ENCODE data around the gene BAZ1B. TPM values are rescaled to one million over a fixed set of nuclear protein-coding genes. Genes with fewer than 3 reads are reported as not detected.
"Not testable (repeated sequence)": the region's sequence is repeated elsewhere in the genome, so short reads cannot be mapped to it uniquely, and the experiment has no call there.

BAZ1B gene
- total RNA-seq, 2 experiments from 2014 or later: 90.5 to 93.0 TPM

DNA sequence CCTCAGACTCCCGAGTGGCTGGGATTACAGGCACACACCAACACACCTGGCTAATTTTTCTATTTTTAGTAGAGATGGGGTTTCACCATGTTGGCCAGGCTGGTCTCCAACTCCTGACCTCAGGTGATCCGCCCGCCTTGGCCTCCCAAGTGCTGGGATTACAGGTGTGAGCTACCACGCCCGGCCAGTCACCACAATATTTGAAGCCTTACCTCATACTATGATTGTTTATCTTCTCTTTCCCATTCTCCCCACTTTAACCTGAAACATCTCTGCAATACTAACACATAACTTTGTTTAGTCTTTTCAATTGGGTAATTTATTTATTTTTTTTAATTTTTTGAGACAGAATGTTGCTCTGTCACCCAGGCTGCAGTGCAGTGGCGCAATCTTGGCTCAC lies 55.0 kb downstream of the BAZ1B start:
- H3K4me1 Mint-ChIP-seq; H3K9me3 Mint-ChIP-seq; H3K27me3 Mint-ChIP-seq; DNase-seq; POLR2A ChIA-PET; H3K27ac Mint-ChIP-seq; ATAC-seq (ENCODE audit: low read depth); H3K4me3 Mint-ChIP-seq: not testable (repeated sequence)
- peaks cover 30% of the 10 kb centered on the region for H3K36me3 Mint-ChIP-seq

GRCh38 chr7:73466112-73466511 lies 56.0 kb downstream of the BAZ1B start:
- no peak overlapping the region for H3K27ac Mint-ChIP-seq
- peaks cover 30% of the 10 kb centered on the region for H3K36me3 Mint-ChIP-seq
- POLR2A ChIA-PET: no interaction called here
- no peaks in the 10 kb centered on the region for H3K9me3 Mint-ChIP-seq
- DNase-seq (no peak), ATAC-seq (ENCODE audit: low read depth) (no peak)
- peaks cover 2% of the 10 kb centered on the region for H3K4me1 Mint-ChIP-seq
- no peaks in the 10 kb centered on the region for H3K27me3 Mint-ChIP-seq
- H3K4me3 Mint-ChIP-seq: no peak overlapping the region

DNA sequence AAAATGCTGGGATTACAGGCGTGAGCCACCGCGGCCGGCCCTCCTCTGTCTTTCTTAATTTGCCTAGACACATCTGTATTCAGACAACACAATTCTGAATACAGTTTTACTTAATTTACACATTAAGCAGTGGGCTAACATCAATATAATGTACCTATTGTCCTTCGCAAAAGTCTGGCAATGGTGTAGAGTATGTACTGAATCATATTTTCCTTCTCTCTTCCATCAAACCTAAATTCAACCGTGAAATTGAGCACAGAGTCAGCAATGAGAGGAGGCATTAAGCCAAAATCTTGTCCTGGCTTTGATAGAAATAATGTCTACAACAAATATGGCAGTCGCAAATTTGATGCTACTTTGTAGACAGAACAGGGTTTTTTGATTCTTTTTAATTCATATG lies 58.1 kb downstream of the BAZ1B start:
- H3K4me1 Mint-ChIP-seq: peaks cover 4% of the 10 kb centered on the region
- ATAC-seq (ENCODE audit: low read depth) (no peak), DNase-seq (no peak)
- POLR2A ChIA-PET: no interaction called here
- peaks cover 1% of the 10 kb centered on the region for H3K9me3 Mint-ChIP-seq
- peaks cover 36% of the 10 kb centered on the region for H3K36me3 Mint-ChIP-seq
- H3K27me3 Mint-ChIP-seq: no peaks in the 10 kb centered on the region
- no peak overlapping the region for H3K4me3 Mint-ChIP-seq
- H3K27ac Mint-ChIP-seq: no peak overlapping the region

DNA sequence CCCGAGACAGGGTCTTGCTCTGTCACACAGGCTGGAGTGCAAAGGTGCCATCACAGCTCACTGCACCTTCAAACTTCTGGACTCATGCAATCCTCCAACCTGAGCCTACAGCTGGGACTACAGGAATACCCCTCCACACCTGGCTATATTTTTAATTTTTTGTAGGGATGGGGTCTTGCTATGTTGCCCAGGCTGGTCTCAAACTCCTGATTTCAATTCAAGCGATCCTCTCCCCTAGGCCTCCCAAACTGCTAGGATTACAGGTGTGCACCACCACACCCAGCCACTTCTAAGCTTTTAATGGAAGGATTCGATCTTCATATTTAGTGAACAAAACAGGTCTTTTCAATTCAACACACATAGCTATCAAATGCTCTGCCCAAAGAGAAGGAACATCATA lies 58.8 kb downstream of the BAZ1B start:
- Mint-ChIP-seq H3K27me3 (no peaks in the 10 kb centered on the region), H3K9me3 (peaks cover 1% of the 10 kb centered on the region), H3K4me3 (no peak overlapping the region), H3K27ac (no peak overlapping the region), H3K36me3 (peaks cover 34% of the 10 kb centered on the region), H3K4me1 (peaks cover 4% of the 10 kb centered on the region)
- POLR2A ChIA-PET: interaction anchor here (0.6 to 0.7 kb wide), 2 partner anchors 64 to 106 kb away, joined by 3 read pairs; no protein-coding TSS in a partner anchor
- DNase-seq: no peak
- no peak for ATAC-seq (ENCODE audit: low read depth)

GRCh38 chr7:73461782-73462285 lies 60.3 kb downstream of the BAZ1B start:
- DNase-seq (no peak), ATAC-seq (ENCODE audit: low read depth) (no peak)
- Mint-ChIP-seq H3K4me3 (no peak overlapping the region), H3K27me3 (no peaks in the 10 kb centered on the region), H3K9me3 (peaks cover 1% of the 10 kb centered on the region), H3K36me3 (peaks cover 44% of the 10 kb centered on the region), H3K4me1 (peaks cover 6% of the 10 kb centered on the region), H3K27ac (no peak overlapping the region)
- POLR2A ChIA-PET: no interaction called here

- Mint-ChIP-seq H3K4me1 (peaks cover 29% of the 10 kb centered on the region), H3K27ac (no peak overlapping the region), H3K27me3 (no peaks in the 10 kb centered on the region), H3K9me3 (peaks cover under 1% of the 10 kb centered on the region), H3K4me3 (no peak overlapping the region), H3K36me3 (peaks cover 43% of the 10 kb centered on the region)
- ATAC-seq (ENCODE audit: low read depth): no peak
- POLR2A ChIA-PET: no interaction called here
- DNase-seq: no peak
Measured at GRCh38 chr7:73454424-73454823, 67.7 kb downstream of the BAZ1B start.

DNA sequence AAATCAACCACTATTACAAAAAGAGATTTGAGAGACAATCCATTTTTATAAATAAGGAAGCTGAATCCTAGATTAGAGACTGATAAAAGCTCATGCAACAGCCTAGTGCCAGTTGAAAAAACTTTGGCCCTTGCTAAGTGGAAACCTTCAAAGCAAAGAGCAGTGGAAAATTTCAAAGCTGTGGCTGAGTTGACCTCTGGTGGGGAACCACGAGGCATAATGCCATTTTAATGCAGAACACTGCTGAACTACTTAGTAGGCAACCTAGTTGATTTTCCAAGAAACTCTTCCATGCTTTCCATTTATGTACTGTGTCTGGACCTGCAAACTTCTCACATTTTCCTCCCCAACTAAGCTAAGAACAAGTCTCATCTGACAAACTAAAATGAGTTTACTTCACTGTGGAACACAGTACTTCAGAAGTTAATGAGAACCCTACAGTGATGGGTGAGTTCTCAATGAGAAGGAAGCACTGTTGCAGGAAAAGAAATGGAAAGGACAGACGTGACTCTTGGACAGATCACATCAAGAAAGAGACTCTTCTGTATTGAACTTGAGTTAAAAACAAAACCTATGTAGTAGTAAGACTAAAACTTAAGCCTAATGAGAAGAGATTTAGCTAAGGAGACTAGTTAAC lies 69.0 kb downstream of the BAZ1B start:
- ATAC-seq (ENCODE audit: low read depth): no peak

GRCh38 chr7:73451780-73452398 lies 70.2 kb downstream of the BAZ1B start:
- DNase-seq: no peak
- no peaks in the 10 kb centered on the region for H3K9me3 Mint-ChIP-seq
- POLR2A ChIA-PET: no interaction called here
- ATAC-seq (ENCODE audit: low read depth): no peak
- peaks cover 43% of the 10 kb centered on the region for H3K36me3 Mint-ChIP-seq
- H3K4me3 Mint-ChIP-seq: no peak overlapping the region
- no peaks in the 10 kb centered on the region for H3K27me3 Mint-ChIP-seq
- H3K27ac Mint-ChIP-seq: peak overlapping the region; percentile 47
- peaks cover 32% of the 10 kb centered on the region for H3K4me1 Mint-ChIP-seq

More for the DNA sequence above, 69.0 kb downstream of the BAZ1B start:
- H3K4me1 Mint-ChIP-seq: peaks cover 33% of the 10 kb centered on the region
- no peak overlapping the region for H3K4me3 Mint-ChIP-seq
- H3K27me3 Mint-ChIP-seq: no peaks in the 10 kb centered on the region
- H3K36me3 Mint-ChIP-seq: peaks cover 46% of the 10 kb centered on the region
- POLR2A ChIA-PET: no interaction called here
- no peaks in the 10 kb centered on the region for H3K9me3 Mint-ChIP-seq
- peak overlapping the region; percentile 14 for H3K27ac Mint-ChIP-seq
- DNase-seq: no peak

- no peak for ATAC-seq (ENCODE audit: low read depth)
- POLR2A ChIA-PET: no interaction called here
- Mint-ChIP-seq H3K4me1 (peaks cover 22% of the 10 kb centered on the region), H3K4me3 (no peak overlapping the region), H3K27ac (peak overlapping the region; percentile 23), H3K27me3 (no peaks in the 10 kb centered on the region), H3K9me3 (no peaks in the 10 kb centered on the region), H3K36me3 (peaks cover 43% of the 10 kb centered on the region)
- no peak for DNase-seq
Measured at GRCh38 chr7:73449422-73449821, 72.7 kb downstream of the BAZ1B start.

DNA sequence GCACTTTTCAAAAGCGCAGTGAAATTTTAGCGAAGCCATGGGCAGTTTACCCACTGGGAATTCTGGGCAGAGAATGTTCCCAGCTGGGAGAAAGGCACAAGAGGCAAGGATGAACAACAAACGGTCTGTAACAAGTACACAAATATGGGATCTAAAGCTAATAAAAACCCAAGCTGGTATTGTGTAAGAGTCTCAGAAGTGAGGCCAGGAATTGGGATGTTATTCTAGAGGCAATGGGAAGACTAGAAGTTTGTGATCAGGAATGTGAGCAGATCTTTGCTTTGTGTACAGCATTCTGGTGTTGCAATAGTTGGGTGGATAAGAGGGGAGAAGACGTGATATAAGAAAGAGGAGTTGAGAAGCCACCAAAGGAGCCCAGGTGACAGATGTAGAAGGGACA lies 73.5 kb downstream of the BAZ1B start:
- no peaks in the 10 kb centered on the region for H3K9me3 Mint-ChIP-seq
- POLR2A ChIA-PET: no interaction called here
- H3K36me3 Mint-ChIP-seq: peaks cover 43% of the 10 kb centered on the region
- H3K27me3 Mint-ChIP-seq: no peaks in the 10 kb centered on the region
- ATAC-seq (ENCODE audit: low read depth) (no peak), DNase-seq (no peak)
- no peak overlapping the region for H3K4me3 Mint-ChIP-seq
- H3K4me1 Mint-ChIP-seq: peaks cover 20% of the 10 kb centered on the region
- peak overlapping the region; percentile 54 for H3K27ac Mint-ChIP-seq

DNA sequence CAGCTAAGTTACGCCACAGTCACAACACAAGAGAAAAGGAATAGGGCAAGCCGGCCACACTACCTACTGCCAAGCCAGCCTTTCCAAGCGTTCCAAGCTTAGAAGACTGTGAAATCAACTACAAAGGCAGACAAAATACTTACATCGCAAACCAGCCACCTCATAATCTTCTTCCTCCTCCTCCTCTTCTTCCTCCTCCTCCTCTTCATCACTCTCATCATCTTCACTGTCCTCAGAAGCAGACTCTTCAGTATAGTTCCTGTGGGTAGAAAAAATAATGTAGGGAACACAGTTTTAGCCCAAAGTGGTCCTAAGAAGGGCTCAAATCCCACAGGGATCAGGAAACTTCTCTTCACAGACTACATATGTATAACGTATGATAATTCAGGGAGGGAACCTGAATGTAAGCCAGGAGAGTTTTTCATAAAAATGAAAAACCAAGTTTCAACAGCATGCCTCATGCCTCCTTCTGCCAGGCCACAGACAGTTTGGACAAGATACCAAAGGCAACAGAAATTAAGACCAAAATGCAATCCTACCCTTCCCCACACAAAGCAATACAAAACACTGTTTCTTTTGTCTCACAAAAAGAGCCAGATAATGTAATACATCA lies 74.9 kb downstream of the BAZ1B start:
- H3K9me3 Mint-ChIP-seq: no peaks in the 10 kb centered on the region
- no peak overlapping the region for H3K4me3 Mint-ChIP-seq
- POLR2A ChIA-PET: no interaction called here
- peaks cover 17% of the 10 kb centered on the region for H3K4me1 Mint-ChIP-seq
- DNase-seq: no peak
- H3K27me3 Mint-ChIP-seq: no peaks in the 10 kb centered on the region
- no peak for ATAC-seq (ENCODE audit: low read depth)
- H3K27ac Mint-ChIP-seq: no peak overlapping the region
- peaks cover 50% of the 10 kb centered on the region for H3K36me3 Mint-ChIP-seq

- no peaks in the 10 kb centered on the region for H3K9me3 Mint-ChIP-seq
- DNase-seq (no peak), ATAC-seq (ENCODE audit: low read depth) (no peak)
- H3K36me3 Mint-ChIP-seq: peaks cover 52% of the 10 kb centered on the region
- POLR2A ChIA-PET: no interaction called here
- H3K4me3 Mint-ChIP-seq: no peak overlapping the region
- peaks cover 16% of the 10 kb centered on the region for H3K4me1 Mint-ChIP-seq
- no peaks in the 10 kb centered on the region for H3K27me3 Mint-ChIP-seq
- H3K27ac Mint-ChIP-seq: no peak overlapping the region
Measured at GRCh38 chr7:73446682-73447081, 75.4 kb downstream of the BAZ1B start.

DNA sequence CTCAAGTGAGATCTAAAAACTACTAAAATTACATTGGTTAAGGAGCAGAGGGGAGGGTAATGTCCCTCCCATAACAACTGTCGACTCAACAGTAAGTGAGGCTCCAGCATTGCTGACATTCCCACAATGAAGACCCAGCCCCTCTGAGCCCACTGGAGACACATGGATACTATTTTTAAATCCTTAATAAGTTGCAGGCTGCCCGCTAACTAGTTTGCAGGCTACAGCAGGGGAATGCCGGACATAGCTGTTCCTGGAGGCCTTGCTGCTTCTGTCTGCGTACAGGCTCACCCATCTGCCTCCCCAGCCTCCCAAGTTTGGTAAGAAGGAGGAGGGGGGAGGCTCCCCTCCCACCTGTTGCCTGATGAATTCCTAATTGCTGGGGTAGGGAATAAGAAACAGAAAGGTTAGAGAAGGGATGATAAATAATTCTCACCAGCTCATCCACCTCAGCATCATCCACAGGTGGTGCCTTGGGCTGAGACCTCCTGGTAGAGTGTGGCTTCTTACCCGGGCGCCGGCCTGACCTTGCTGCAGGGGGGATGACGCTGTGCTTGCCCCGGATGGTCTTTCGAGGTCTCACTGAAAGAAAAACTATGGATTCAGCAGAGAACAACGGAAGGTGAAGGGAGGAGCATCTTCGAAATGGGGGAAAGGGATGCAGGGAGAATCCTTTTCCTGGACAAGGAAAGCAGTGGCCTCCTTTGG lies 78.4 kb downstream of the BAZ1B start:
- Mint-ChIP-seq H3K9me3 (no peaks in the 10 kb centered on the region), H3K4me1 (peaks cover 4% of the 10 kb centered on the region), H3K4me3 (no peak overlapping the region), H3K36me3 (peaks cover 40% of the 10 kb centered on the region), H3K27me3 (no peaks in the 10 kb centered on the region), H3K27ac (no peak overlapping the region)
- POLR2A ChIA-PET: no interaction called here
- ATAC-seq (ENCODE audit: low read depth) (no peak), DNase-seq (no peak)
